Neuronal stem cell (in vitro differentiated cells): ENCODE data around the gene HPS4.

ENCODE experiments used
- DNase-seq: peaks from one replicate; pipeline ENCODE4 v3.0.0-alpha.2; 2013; ENCODE audit warnings: low spot score
- H2AFZ ChIP-seq: one replicate; pipeline ENCODE4 v1.6.1; 2013; ENCODE audit warnings: mild to moderate bottlenecking, low read length, inconsistent platforms
- H2AK5ac ChIP-seq: 2 replicates; pipeline ENCODE4 v1.6.1; 2013; ENCODE audit warnings: low read depth, mild to moderate bottlenecking, inconsistent platforms, low read length, moderate library complexity, mixed read lengths
- H2BK120ac ChIP-seq: 2 replicates; pipeline ENCODE4 v1.6.1; 2013; ENCODE audit warnings: low read depth, mild to moderate bottlenecking, inconsistent platforms, low read length, moderate library complexity, mixed read lengths
- H2BK12ac ChIP-seq: one replicate; pipeline ENCODE4 v1.6.1; 2013; ENCODE audit warnings: low read length, inconsistent platforms
- H2BK15ac ChIP-seq: 2 replicates; pipeline ENCODE4 v1.6.1; 2013; ENCODE audit warnings: mild to moderate bottlenecking, low read length, inconsistent platforms, mixed read lengths
- H2BK5ac ChIP-seq: one replicate; pipeline ENCODE4 v1.6.1; 2013; ENCODE audit warnings: inconsistent platforms, mild to moderate bottlenecking, low read length, moderate library complexity
- H3K14ac ChIP-seq: one replicate; pipeline ENCODE4 v1.6.1; 2013; ENCODE audit warnings: low read length, inconsistent platforms
- H3K18ac ChIP-seq: 2 replicates; pipeline ENCODE4 v1.6.1; 2013; ENCODE audit warnings: low read length, inconsistent platforms
- H3K23ac ChIP-seq: 2 replicates; pipeline ENCODE4 v1.6.1; 2013; ENCODE audit warnings: low read depth, mild to moderate bottlenecking, mixed read lengths, low read length, inconsistent platforms; ENCODE audit not compliant: poor library complexity
- H3K27ac ChIP-seq: replicated peaks from 3 replicates; pipeline ENCODE4 v1.5.1; 2013; ENCODE audit warnings: low read length, inconsistent platforms
- H3K27me3 ChIP-seq, 3 experiments: 2 replicates each; pipeline ENCODE4 v1.6.1; 2013; ENCODE audit warnings: low read length in 3 of 3, mild to moderate bottlenecking in 2 of 3, inconsistent platforms in 1 of 3, low read depth in 1 of 3, mixed read lengths in 1 of 3, moderate library complexity in 1 of 3; ENCODE audit not compliant: control insufficient read depth in 3 of 3, insufficient read depth in 3 of 3
- H3K36me3 ChIP-seq, 2 donors: replicated peaks in 1 of 2; 2 replicates each; pipeline ENCODE4 v1.6.1; 2013; ENCODE audit warnings: low read length in 2 of 2; ENCODE audit not compliant: control insufficient read depth in 2 of 2, insufficient read depth in 2 of 2
- H3K4ac ChIP-seq: 2 replicates; pipeline ENCODE4 v1.6.1; 2013; ENCODE audit warnings: inconsistent platforms, mild to moderate bottlenecking, low read length, moderate library complexity
- H3K4me1 ChIP-seq, 2 donors: 1 replicate in 1 of 2; 2 replicates in 1 of 2; pipeline ENCODE4 v1.6.1; 2013; ENCODE audit warnings: low read length in 2 of 2, low read depth in 1 of 2; ENCODE audit not compliant: control insufficient read depth in 2 of 2, insufficient read depth in 1 of 2
- H3K4me2 ChIP-seq: one replicate; pipeline ENCODE4 v1.6.1; 2013; ENCODE audit warnings: mild to moderate bottlenecking, low read length, inconsistent platforms; ENCODE audit not compliant: insufficient read depth, poor library complexity, severe bottlenecking
- H3K4me3 ChIP-seq, 2 donors: 2 replicates each; pipeline ENCODE4 v1.5.1; 2013; ENCODE audit warnings: low read length in 2 of 2, mild to moderate bottlenecking in 2 of 2, inconsistent platforms in 1 of 2, moderate library complexity in 1 of 2
- H3K79me1 ChIP-seq: one replicate; pipeline ENCODE4 v1.6.1; 2013; ENCODE audit warnings: low read depth, mild to moderate bottlenecking, inconsistent platforms, low read length, moderate library complexity
- H3K9ac ChIP-seq: one replicate; pipeline ENCODE4 v1.6.1; 2013; ENCODE audit warnings: mild to moderate bottlenecking, low read depth, low read length, inconsistent platforms; ENCODE audit not compliant: poor library complexity
- H3K9me3 ChIP-seq, 2 donors: replicated peaks in 1 of 2; 2 replicates each; pipeline versions ENCODE3 to v1.6.1; 2013; ENCODE audit warnings: low read length in 2 of 2, mild to moderate bottlenecking in 2 of 2, inconsistent platforms in 1 of 2, low read depth in 1 of 2, mixed read lengths in 1 of 2, moderate library complexity in 1 of 2; ENCODE audit not compliant: control insufficient read depth in 2 of 2, insufficient read depth in 1 of 2
- H4K8ac ChIP-seq: one replicate; pipeline ENCODE4 v1.6.1; 2013; ENCODE audit warnings: low read depth, mild to moderate bottlenecking, inconsistent platforms, low read length, moderate library complexity
- H4K91ac ChIP-seq: one replicate; pipeline ENCODE4 v1.6.1; 2013; ENCODE audit warnings: low read length, low read depth, mild to moderate bottlenecking, inconsistent platforms; ENCODE audit not compliant: poor library complexity
- WGBS, 2 donors: extraction: QIAGEN DNeasy Blood & Tissue Kit; methylation state at CpG; one replicate each; pipeline ENCODE4 v1.1.7; 2013; ENCODE audit warnings: missing lambda C conversion rate in 2 of 2, mixed read lengths in 1 of 2; ENCODE audit not compliant: insufficient read length in 2 of 2, insufficient replicate concordance in 1 of 2; ENCODE audit errors: extremely low coverage in 2 of 2; 5-methylcytosine and 5-hydroxymethylcytosine counted together

Gene HPS4

DNA sequence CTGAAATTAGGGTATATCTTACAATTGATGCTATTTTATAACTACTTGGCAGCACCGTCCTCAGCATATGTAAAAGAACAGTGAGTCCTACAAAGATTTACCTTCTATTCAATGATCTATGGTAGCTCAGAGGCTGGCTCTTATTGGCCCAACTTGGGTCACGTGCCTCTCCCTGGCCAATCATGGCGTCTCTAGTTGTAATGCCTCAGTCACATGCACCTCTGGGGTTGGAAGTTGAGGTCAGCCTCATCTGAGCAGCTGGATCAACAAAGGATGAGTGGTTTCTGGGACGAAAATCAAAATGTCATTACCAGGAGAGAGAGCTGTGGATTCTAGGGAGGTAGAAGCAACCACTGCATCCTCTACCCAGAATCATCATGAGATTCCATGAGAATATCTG, 77.5 kb downstream of the HPS4 start:
- peaks cover 7 to 28% of the 10 kb centered on the region in 2 donors for H3K4me1 ChIP-seq

DNA sequence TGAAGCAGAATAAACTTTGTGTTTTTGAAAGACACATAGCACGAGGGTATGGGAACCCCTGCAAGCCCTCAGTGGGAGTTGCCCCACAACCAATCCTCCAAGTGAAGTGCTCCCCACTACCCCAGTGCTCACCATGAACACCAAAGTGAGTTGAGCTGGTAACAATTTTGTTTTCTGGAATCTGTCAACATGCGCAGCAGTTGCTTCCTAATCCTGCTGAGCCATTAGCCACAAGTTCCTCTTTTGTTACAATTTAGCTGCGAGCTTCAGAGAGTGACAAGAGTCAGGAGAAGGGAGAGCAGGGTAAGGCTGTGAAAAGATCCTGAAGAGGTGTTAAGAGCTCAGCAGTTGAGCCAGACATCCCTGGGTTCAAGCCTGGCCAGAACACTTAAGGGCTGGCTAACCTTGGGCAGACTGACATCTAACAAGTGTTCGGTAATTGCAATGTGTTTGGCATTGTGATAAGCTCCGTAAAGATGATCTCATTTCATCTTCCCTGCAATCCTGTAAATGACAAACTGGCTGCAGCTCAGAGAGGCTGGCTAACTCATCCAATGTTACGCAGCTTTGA, 78.6 kb downstream of the HPS4 start:
- no peak overlapping the region for H3K9ac ChIP-seq
- no peak overlapping the region for H2BK5ac ChIP-seq
- H3K9me3 ChIP-seq, result no peaks in the 10 kb centered on the region
- H3K4ac ChIP-seq, result no peak overlapping the region
- H3K4me2 ChIP-seq, result no peak overlapping the region
- H2BK120ac ChIP-seq, result no peak overlapping the region
- H3K23ac ChIP-seq, result no peak overlapping the region
- H4K91ac ChIP-seq, result no peak overlapping the region
- H3K4me3 ChIP-seq, result no peak overlapping the region
- peak overlapping the region; percentile 67 for H2AFZ ChIP-seq
- DNase-seq, result no peak
- H2AK5ac ChIP-seq, result no peak overlapping the region
- no peaks in the 10 kb centered on the region for H3K36me3 ChIP-seq
- H3K27me3 ChIP-seq, result no peaks in the 10 kb centered on the region
- peaks cover 7 to 22% of the 10 kb centered on the region in 2 donors for H3K4me1 ChIP-seq
- H3K27ac ChIP-seq, result no peak overlapping the region
- H3K79me1 ChIP-seq, result no peaks in the 10 kb centered on the region
- no peak overlapping the region for H3K18ac ChIP-seq
- no peak overlapping the region for H4K8ac ChIP-seq
- no peak overlapping the region for H2BK12ac ChIP-seq
- no CpG with 5 or more reads among the region's 6 CpGs for WGBS, 2 donors
- H3K14ac ChIP-seq, result no peak overlapping the region
- no peak overlapping the region for H2BK15ac ChIP-seq

More for the DNA sequence above, 77.5 kb downstream of the HPS4 start:
- no peaks in the 10 kb centered on the region for H3K79me1 ChIP-seq
- H4K8ac ChIP-seq, result no peak overlapping the region
- H2AFZ ChIP-seq, result no peak overlapping the region
- no peak overlapping the region for H2BK5ac ChIP-seq
- DNase-seq, result no peak
- H3K23ac ChIP-seq, result no peak overlapping the region
- no CpG with 5 or more reads among the region's 4 CpGs for WGBS, 2 donors
- H3K36me3 ChIP-seq, result no peaks in the 10 kb centered on the region
- H2BK15ac ChIP-seq, result no peak overlapping the region
- no peak overlapping the region for H4K91ac ChIP-seq
- no peak overlapping the region for H2AK5ac ChIP-seq
- H2BK120ac ChIP-seq, result no peak overlapping the region
- no peak overlapping the region for H3K18ac ChIP-seq
- H3K14ac ChIP-seq, result no peak overlapping the region
- H3K27ac ChIP-seq, result no peak overlapping the region
- H3K9ac ChIP-seq, result no peak overlapping the region
- no peak overlapping the region for H3K4me2 ChIP-seq
- no peak overlapping the region for H3K4ac ChIP-seq
- H2BK12ac ChIP-seq, result no peak overlapping the region
- H3K9me3 ChIP-seq, result no peaks in the 10 kb centered on the region
- no peak overlapping the region for H3K4me3 ChIP-seq
- no peaks in the 10 kb centered on the region for H3K27me3 ChIP-seq

DNA sequence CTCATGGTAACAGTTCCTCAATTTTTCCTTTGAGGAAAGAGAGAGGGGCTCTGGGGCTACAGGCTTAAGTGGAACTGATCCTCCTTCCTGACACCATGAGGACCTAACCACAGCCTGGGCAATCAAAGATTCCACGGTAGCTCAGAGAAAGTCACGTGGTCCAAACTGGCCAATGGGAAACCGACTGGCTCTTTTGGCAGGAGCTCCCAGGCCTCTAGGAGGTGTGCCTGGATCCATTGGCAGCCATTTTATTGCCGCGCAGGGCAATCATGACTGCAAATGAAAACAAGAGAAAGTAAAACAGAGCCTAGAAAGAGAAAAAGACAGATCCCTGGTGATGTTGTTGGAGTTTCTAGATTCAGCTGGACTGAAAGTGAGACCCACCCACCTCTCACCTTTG, 81.9 kb downstream of the HPS4 start:
- H2BK5ac ChIP-seq, result no peak overlapping the region
- H3K23ac ChIP-seq, result no peak overlapping the region
- H3K4me2 ChIP-seq, result no peak overlapping the region
- no peak overlapping the region for H3K9ac ChIP-seq
- no peak overlapping the region for H3K4me3 ChIP-seq
- H2BK15ac ChIP-seq, result no peak overlapping the region
- no CpG with 5 or more reads among the region's 5 CpGs for WGBS, 2 donors
- H2BK120ac ChIP-seq, result no peak overlapping the region
- no peaks in the 10 kb centered on the region for H3K27me3 ChIP-seq
- H2AK5ac ChIP-seq, result no peak overlapping the region
- H3K18ac ChIP-seq, result no peak overlapping the region
- no peak overlapping the region for H3K27ac ChIP-seq
- no peak overlapping the region for H3K14ac ChIP-seq
- H2AFZ ChIP-seq, result peak overlapping the region; percentile 12
- no peak overlapping the region for H4K91ac ChIP-seq
- no peak overlapping the region for H2BK12ac ChIP-seq
- no peaks in the 10 kb centered on the region for H3K36me3 ChIP-seq
- H4K8ac ChIP-seq, result no peak overlapping the region
- no peak for DNase-seq
- H3K4ac ChIP-seq, result no peak overlapping the region
- H3K9me3 ChIP-seq, result no peaks in the 10 kb centered on the region
- peaks cover 7 to 17% of the 10 kb centered on the region in 2 donors for H3K4me1 ChIP-seq
- no peaks in the 10 kb centered on the region for H3K79me1 ChIP-seq
